ENCODE measurements around the gene GPATCH4. TPM values are rescaled to one million over a fixed set of nuclear protein-coding genes. Genes with fewer than 3 reads are reported as not detected.

Gene GPATCH4
- total RNA-seq, 2 donors from 2014 or later = 8.9 to 9.6 TPM

DNA sequence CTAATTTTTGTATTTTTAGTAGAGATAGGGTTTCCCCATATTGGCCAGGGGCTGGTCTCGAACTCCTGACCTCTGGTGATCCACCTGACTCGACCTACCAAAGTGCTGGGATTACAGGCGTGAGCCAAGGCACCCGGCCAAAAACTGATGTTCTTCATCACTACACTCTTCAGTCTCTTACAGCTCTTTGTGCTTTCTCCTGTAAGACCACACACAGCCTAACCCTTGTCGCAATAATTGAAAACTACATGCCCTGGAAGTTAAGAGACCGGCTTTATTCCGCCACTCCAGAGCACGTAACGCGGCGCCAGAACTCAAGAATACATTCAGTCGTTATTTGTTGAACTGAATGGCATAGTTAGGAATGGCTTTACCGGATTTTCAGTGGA is 552 bp downstream of the GPATCH4 start:
- Histone ChIP-seq H3K9me3 (no peaks in the 10 kb centered on the region), H3K27ac (peak overlapping the region in 3 of 4 donors; percentile 53 to 77 (median 68)), H3K4me1 (peaks cover 24% of the 10 kb centered on the region), H3K36me3 (replicated peaks in 1 of 2; ENCODE audit: insufficient read depth in 1 of 2, low read depth in 2 of 2) (peaks cover 0 to 9% of the 10 kb centered on the region in 2 donors), H3K4me3 (peak overlapping the region; percentile 61 to 97), H3K27me3 (no peaks in the 10 kb centered on the region)
- WGBS, 2 donors = 2 to 4% methylated on average over 13 of the region's 13 CpGs
- intact Hi-C loops (cut with DNase I) = no loop called here
- no peak for TF ChIP-seq POLR2A (IDR thresholded peaks at IDR 0.05)
- TF ChIP-seq, protein P1, sequence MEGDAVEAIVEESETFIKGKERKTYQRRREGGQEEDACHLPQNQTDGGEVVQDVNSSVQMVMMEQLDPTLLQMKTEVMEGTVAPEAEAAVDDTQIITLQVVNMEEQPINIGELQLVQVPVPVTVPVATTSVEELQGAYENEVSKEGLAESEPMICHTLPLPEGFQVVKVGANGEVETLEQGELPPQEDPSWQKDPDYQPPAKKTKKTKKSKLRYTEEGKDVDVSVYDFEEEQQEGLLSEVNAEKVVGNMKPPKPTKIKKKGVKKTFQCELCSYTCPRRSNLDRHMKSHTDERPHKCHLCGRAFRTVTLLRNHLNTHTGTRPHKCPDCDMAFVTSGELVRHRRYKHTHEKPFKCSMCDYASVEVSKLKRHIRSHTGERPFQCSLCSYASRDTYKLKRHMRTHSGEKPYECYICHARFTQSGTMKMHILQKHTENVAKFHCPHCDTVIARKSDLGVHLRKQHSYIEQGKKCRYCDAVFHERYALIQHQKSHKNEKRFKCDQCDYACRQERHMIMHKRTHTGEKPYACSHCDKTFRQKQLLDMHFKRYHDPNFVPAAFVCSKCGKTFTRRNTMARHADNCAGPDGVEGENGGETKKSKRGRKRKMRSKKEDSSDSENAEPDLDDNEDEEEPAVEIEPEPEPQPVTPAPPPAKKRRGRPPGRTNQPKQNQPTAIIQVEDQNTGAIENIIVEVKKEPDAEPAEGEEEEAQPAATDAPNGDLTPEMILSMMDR (IDR thresholded peaks at IDR 0.05) = no peak
- no peak for ATAC-seq
- DNase-seq = no peak

DNA sequence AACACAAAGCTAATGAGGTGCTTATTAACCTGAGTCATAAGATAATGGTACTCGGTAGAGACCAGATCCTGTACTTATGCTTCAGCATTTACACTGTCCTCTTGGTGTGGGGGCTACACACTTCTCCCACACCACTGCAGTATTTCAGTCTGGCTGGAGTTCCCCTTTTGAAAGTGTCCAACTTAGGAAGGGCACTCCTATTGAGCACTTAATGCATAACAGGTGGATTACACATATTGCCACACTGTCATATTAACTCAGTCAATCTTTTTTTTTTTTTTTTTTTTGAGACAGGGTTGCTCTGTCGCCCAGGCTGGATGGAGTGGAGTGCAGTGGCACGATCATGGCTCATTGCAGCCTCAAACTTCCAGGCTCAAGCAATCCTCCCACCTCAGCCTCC is 1.5 kb downstream of the GPATCH4 start:
- no peaks in the 10 kb centered on the region for H3K9me3 ChIP-seq
- WGBS, 2 donors = 49 to 68% methylated on average over 3 of the region's 3 CpGs
- H3K36me3 ChIP-seq (replicated peaks in 1 of 2; ENCODE audit: insufficient read depth in 1 of 2, low read depth in 2 of 2) = peaks cover 0 to 9% of the 10 kb centered on the region in 2 donors
- intact Hi-C loops (cut with DNase I) = no loop called here
- ATAC-seq = no peak
- no peak for TF ChIP-seq POLR2A (IDR thresholded peaks at IDR 0.05)
- TF ChIP-seq, protein P1 (IDR thresholded peaks at IDR 0.05) = peak in 1 of 7 experiments; percentile 11
- DNase-seq = no peak
- H3K27me3 ChIP-seq = no peaks in the 10 kb centered on the region
- H3K4me3 ChIP-seq = no peak overlapping the region
- peaks cover 24% of the 10 kb centered on the region for H3K4me1 ChIP-seq
- no peak overlapping the region for H3K27ac ChIP-seq

DNA sequence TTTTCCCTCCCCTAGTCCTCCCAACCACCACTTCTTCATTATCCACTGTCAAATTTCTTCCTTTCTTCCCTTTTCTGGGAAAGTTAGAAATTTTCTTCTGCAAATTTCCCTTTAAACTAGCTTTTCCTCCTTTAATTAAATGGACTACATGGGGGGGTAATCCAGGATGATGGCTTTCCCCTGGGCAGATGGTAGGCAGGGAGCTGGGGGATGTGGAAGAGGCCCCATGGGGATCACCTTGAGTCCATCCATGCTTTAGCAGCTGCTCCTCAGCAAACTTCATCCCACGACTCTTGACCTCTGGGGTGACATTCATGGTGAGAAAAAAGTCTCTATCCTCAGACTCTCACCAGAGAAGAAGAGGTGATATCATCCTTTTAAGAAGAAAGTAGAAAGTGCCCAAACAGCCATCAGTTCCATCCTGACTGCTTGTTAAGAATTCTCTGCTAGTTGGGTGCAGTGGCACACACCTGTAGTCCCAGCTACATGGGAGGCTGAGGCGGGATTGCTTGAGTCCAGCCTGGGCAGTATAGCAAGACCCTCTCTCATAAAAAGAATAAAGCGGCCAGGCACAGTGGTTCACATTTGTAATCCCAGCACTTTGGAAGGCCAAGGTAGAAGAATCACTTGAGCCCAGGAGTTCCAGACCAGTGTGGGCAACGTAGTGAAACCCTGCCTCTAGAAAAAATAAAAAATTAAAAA is 2.4 kb downstream of the GPATCH4 start:
- TF ChIP-seq, protein P1 (IDR thresholded peaks at IDR 0.05) = no peak
- no peak for TF ChIP-seq POLR2A (IDR thresholded peaks at IDR 0.05)
- Histone ChIP-seq H3K9me3 (no peaks in the 10 kb centered on the region), H3K36me3 (replicated peaks in 1 of 2; ENCODE audit: insufficient read depth in 1 of 2, low read depth in 2 of 2) (peaks cover 0 to 9% of the 10 kb centered on the region in 2 donors), H3K4me3 (no peak overlapping the region), H3K27ac (no peak overlapping the region), H3K27me3 (no peaks in the 10 kb centered on the region), H3K4me1 (peaks cover 24% of the 10 kb centered on the region)
- WGBS, 2 donors = 86 to 96% methylated on average over 4 of the region's 4 CpGs
- ATAC-seq (no peak), DNase-seq (no peak)
- intact Hi-C loops (cut with DNase I) = no loop called here

DNA sequence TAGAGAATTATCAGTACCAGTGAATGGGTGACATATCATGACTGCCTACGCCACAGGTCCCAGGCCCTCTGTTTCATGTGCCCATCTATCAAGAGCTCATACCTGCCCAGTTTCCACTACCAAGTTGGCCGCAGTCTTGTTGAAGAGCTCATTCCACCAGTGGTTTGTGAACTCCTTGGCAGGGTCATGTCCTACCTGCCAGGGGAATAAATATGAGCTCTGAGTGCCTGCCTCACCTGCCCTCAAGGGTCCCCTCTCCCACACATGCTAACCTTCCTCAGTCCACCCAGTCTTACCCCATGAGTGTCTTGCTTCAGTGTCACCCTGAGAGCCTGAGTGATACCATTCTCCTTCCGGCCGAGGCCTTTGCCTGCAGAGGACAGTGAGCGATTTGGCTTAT is 3.2 kb downstream of the GPATCH4 start:
- Histone ChIP-seq H3K36me3 (replicated peaks in 1 of 2; ENCODE audit: insufficient read depth in 1 of 2, low read depth in 2 of 2) (peaks cover 0 to 9% of the 10 kb centered on the region in 2 donors), H3K9me3 (no peaks in the 10 kb centered on the region), H3K27ac (no peak overlapping the region), H3K27me3 (no peaks in the 10 kb centered on the region), H3K4me1 (peaks cover 24% of the 10 kb centered on the region), H3K4me3 (no peak overlapping the region)
- 89 to 95% methylated on average over 4 to 5 of the region's 5 CpGs for WGBS, 2 donors
- intact Hi-C loops (cut with DNase I) = no loop called here
- TF ChIP-seq, protein P1 (IDR thresholded peaks at IDR 0.05) = no peak
- TF ChIP-seq POLR2A (IDR thresholded peaks at IDR 0.05) = no peak
- no peak for DNase-seq
- ATAC-seq = no peak

DNA sequence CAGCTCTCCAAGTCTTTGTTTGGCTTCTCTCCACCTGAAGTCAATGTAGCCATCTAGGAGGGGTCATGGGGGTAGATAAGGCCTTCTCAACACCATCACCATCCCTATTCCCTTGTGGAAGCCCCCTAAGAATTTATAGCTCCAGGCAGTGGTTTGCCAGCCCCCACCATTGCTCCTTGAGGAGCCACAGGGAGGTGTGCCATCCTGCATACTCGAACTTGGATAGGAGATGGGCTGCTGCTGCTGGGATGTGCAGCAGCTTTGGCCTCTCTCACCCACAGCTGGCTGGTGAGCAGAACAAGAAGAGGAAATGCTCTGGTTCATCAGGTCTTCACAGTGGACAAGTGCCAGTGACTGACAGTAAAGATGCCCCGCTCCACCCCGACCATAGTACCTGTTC is 4.9 kb downstream of the GPATCH4 start:
- no peaks in the 10 kb centered on the region for H3K27me3 ChIP-seq
- TF ChIP-seq, protein P1 (IDR thresholded peaks at IDR 0.05) = no peak
- no peak for TF ChIP-seq POLR2A (IDR thresholded peaks at IDR 0.05)
- no peak for ATAC-seq
- no peak for DNase-seq
- peaks cover 0 to 9% of the 10 kb centered on the region in 2 donors for H3K36me3 ChIP-seq (replicated peaks in 1 of 2; ENCODE audit: insufficient read depth in 1 of 2, low read depth in 2 of 2)
- no peak overlapping the region for H3K27ac ChIP-seq
- no peaks in the 10 kb centered on the region for H3K9me3 ChIP-seq
- no peak overlapping the region for H3K4me3 ChIP-seq
- intact Hi-C loops (cut with DNase I) = no loop called here
- 87 to 100% methylated on average over 3 of the region's 3 CpGs for WGBS, 2 donors
- H3K4me1 ChIP-seq = peaks cover 24% of the 10 kb centered on the region
